ENCODE measurements around the gene C5AR2. TPM values are rescaled to one million over a fixed set of nuclear protein-coding genes. Genes with fewer than 3 reads are reported as not detected.

C5AR2 gene
- total and polyA plus RNA-seq, 2 experiments from 2014 or later = 0.28 TPM; not detected in 1

GRCh38 chr19:47373246-47374240, 41.6 kb downstream of the C5AR2 start (continued):
- TF ChIP-seq CTCF (conservative IDR thresholded peaks at IDR 0.05; ENCODE audit: low read depth in 2 of 2) = no peak
- TF ChIP-seq ETS1 (IDR thresholded peaks at IDR 0.05) = no peak
- TF ChIP-seq JUNB (IDR thresholded peaks at IDR 0.05; ENCODE audit: unreplicated experiment) = no peak

- H3K4me1 ChIP-seq (ENCODE audit: insufficient read depth) = no peaks in the 10 kb centered on the region
- H3K27ac ChIP-seq (ENCODE audit: low read depth) = no peak overlapping the region
- H3K4me3 ChIP-seq = no peak overlapping the region
- H3K4me2 ChIP-seq = no peak overlapping the region
- no peak for DNase-seq (ENCODE audit: low spot score)
- TF ChIP-seq POLR2AphosphoS5 (IDR thresholded peaks at IDR 0.05; ENCODE audit: low read depth) (no peak), NANOG (IDR thresholded peaks at IDR 0.05; ENCODE audit: borderline replicate concordance) (no peak), EZH2 (IDR thresholded peaks at IDR 0.05; ENCODE audit: low read depth, unreplicated experiment) (no peak)
- no peaks in the 10 kb centered on the region for H3K9me2 ChIP-seq (ENCODE audit: insufficient read depth)
- H3K4me1 Mint-ChIP-seq = no peaks in the 10 kb centered on the region
- H3F3A ChIP-seq (replicated peaks; ENCODE audit: low read depth) = no peaks in the 10 kb centered on the region
- H3K4me3 Mint-ChIP-seq = no peak overlapping the region
- no peak overlapping the region for H3K27ac Mint-ChIP-seq
- H2AFZ ChIP-seq = no peak overlapping the region
- no peak for ATAC-seq
- H3K79me2 ChIP-seq (replicated peaks; ENCODE audit: insufficient read depth) = no peaks in the 10 kb centered on the region
- no peaks in the 10 kb centered on the region for H3K27me3 ChIP-seq (ENCODE audit: insufficient read depth)
- H3K36me3 Mint-ChIP-seq (ENCODE audit: low read depth) = peaks cover 57% of the 10 kb centered on the region
- peaks cover 5% of the 10 kb centered on the region for H3K36me3 ChIP-seq (ENCODE audit: insufficient read depth)
- H3K27me3 Mint-ChIP-seq (ENCODE audit: insufficient read depth, low read depth, poor library complexity) = peaks cover 8% of the 10 kb centered on the region
- peaks cover 9% of the 10 kb centered on the region; the same call in 1 of the 2 replicates for H4K20me1 ChIP-seq (replicated peaks; ENCODE audit: insufficient read depth)
- H3K9me3 Mint-ChIP-seq = no peaks in the 10 kb centered on the region; the same call in 2 of the 3 replicates
Measured at GRCh38 chr19:47374876-47375693, 43.1 kb downstream of the C5AR2 start.

Data from GM23338 (cell line).